Neural progenitor cell (in vitro differentiated cells): ENCODE data around the gene SWI5.

Experiments used
- EZH2 ChIP-seq: fragments of 200-600 bp; sonication (generic); IDR thresholded peaks from 2 replicates; pipeline ENCODE4 v1.6.1; 2017; ENCODE audit warnings: antibody characterized with exemption, mild to moderate bottlenecking, moderate library complexity
- TF ChIP-seq, protein P1 (sequence below): fragments of 200-600 bp; sonication (generic); IDR thresholded peaks from 2 replicates; pipeline ENCODE4 v1.5.1; 2017; ENCODE audit warnings: antibody characterized with exemption, mild to moderate bottlenecking

DNA sequence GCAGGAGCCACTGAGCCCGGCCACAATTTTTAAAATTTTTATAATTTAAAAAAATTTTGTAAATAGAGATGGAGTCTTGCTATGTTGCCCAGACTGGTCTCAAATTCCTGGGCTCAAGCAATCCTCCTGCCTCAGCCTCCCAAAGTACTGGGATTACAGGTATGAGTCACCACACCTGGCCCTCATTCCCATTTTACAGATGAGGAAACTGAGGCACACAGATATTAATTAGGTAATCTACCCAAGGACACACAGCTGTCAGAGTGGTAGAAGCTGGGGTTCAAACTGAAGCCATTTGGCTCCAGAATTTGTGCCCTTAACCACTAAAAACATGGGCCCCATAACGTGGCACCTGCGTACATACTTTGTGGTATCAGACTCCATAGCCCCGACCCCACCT, 38.6 kb downstream of the SWI5 start:
- TF ChIP-seq, protein P1, sequence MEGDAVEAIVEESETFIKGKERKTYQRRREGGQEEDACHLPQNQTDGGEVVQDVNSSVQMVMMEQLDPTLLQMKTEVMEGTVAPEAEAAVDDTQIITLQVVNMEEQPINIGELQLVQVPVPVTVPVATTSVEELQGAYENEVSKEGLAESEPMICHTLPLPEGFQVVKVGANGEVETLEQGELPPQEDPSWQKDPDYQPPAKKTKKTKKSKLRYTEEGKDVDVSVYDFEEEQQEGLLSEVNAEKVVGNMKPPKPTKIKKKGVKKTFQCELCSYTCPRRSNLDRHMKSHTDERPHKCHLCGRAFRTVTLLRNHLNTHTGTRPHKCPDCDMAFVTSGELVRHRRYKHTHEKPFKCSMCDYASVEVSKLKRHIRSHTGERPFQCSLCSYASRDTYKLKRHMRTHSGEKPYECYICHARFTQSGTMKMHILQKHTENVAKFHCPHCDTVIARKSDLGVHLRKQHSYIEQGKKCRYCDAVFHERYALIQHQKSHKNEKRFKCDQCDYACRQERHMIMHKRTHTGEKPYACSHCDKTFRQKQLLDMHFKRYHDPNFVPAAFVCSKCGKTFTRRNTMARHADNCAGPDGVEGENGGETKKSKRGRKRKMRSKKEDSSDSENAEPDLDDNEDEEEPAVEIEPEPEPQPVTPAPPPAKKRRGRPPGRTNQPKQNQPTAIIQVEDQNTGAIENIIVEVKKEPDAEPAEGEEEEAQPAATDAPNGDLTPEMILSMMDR: no peak
- TF ChIP-seq EZH2: no peak
